ENCODE measurements around the gene PEAK3. TPM values are rescaled to one million over a fixed set of nuclear protein-coding genes. Genes with fewer than 3 reads are reported as not detected.

Gene PEAK3
- total and polyA plus RNA-seq, 9 of the 15 experiments (the other 6 are each of a cell fraction or from before 2014, with no cell fraction given) = 0.07 to 0.40 TPM; not detected in 7

DNA sequence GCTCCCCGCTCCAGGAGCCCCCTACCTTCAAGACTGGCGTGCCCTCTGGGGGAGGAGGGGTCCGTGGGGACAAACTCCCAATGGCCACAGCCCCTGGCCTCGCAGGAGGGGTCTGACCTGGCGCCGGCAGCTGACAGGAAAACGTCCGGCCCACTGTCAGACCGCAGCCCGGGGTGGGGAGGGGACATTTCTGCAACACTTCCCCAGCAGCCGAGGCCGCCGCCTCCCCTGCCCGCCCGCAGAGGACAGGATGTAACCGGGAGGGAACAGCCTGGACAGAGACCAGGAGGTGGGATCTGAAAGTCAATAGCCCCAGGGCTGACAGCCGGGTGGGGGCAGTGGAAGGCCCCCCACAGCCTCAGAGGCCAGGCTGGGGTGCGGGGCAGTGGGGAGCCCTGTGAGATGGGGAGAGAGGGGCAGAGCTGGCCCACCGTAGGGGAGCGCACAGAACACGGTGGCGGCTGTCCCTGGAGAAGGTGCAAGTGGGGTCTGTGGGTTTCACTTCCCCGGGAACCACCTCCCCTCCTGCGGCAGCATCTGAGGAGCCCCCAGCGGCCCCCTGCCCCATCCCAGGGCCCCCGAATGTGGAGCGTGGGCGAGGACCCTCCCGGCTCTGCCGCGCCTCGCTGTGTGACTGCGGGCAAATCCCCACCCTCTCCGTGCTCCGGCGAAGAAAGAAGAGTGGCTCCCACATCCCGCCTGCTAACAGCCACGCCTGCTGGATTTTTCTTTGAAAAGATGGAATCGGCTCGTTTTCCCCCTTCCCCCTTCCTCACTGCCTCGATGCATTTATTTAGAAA lies at the start of gene PEAK3 (continued):
- TF ChIP-seq GATA2 (CRISPR knock-in tag; IDR thresholded peaks at IDR 0.05) (no peak), NRF1 (conservative IDR thresholded peaks at IDR 0.05 in 1 of 2, IDR thresholded peaks at IDR 0.05 in 1 of 2) (peak in 1 of 2 experiments; percentile 25; a peak in 1 of 4 replicates), ETV6 (IDR thresholded peaks at IDR 0.05; ENCODE audit: borderline replicate concordance in 1 of 2, low read depth in 2 of 2, low read length in 1 of 2) (peak in 1 of 2 experiments; percentile 20; a peak in 1 of 4 replicates), ETV6 (CRISPR knock-in tag; IDR thresholded peaks at IDR 0.05; ENCODE audit: borderline replicate concordance) (no peak), TAF9B (IDR thresholded peaks at IDR 0.05; ENCODE audit: partially characterized antibody) (no peak), ILF3 (IDR thresholded peaks at IDR 0.05; ENCODE audit: borderline replicate concordance) (no peak), HNRNPLL (IDR thresholded peaks at IDR 0.05; ENCODE audit: low read depth, low read length, poor library complexity, severe bottlenecking) (no peak), ZKSCAN8 (CRISPR knock-in tag; IDR thresholded peaks at IDR 0.05) (no peak), HNRNPL (IDR thresholded peaks at IDR 0.05; ENCODE audit: low read depth, low read length) (no peak), ARID1B (IDR thresholded peaks at IDR 0.05) (no peak), ZNF232 (CRISPR knock-in tag; IDR thresholded peaks at IDR 0.05) (no peak), TBP (optimal IDR thresholded peaks at IDR 0.05; ENCODE audit: low read depth, low read length) (no peak)
- TF ChIP-seq, protein P1, sequence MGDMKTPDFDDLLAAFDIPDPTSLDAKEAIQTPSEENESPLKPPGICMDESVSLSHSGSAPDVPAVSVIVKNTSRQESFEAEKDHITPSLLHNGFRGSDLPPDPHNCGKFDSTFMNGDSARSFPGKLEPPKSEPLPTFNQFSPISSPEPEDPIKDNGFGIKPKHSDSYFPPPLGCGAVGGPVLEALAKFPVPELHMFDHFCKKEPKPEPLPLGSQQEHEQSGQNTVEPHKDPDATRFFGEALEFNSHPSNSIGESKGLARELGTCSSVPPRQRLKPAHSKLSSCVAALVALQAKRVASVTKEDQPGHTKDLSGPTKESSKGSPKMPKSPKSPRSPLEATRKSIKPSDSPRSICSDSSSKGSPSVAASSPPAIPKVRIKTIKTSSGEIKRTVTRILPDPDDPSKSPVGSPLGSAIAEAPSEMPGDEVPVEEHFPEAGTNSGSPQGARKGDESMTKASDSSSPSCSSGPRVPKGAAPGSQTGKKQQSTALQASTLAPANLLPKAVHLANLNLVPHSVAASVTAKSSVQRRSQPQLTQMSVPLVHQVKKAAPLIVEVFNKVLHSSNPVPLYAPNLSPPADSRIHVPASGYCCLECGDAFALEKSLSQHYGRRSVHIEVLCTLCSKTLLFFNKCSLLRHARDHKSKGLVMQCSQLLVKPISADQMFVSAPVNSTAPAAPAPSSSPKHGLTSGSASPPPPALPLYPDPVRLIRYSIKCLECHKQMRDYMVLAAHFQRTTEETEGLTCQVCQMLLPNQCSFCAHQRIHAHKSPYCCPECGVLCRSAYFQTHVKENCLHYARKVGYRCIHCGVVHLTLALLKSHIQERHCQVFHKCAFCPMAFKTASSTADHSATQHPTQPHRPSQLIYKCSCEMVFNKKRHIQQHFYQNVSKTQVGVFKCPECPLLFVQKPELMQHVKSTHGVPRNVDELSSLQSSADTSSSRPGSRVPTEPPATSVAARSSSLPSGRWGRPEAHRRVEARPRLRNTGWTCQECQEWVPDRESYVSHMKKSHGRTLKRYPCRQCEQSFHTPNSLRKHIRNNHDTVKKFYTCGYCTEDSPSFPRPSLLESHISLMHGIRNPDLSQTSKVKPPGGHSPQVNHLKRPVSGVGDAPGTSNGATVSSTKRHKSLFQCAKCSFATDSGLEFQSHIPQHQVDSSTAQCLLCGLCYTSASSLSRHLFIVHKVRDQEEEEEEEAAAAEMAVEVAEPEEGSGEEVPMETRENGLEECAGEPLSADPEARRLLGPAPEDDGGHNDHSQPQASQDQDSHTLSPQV (IDR thresholded peaks at IDR 0.05) = no peak
- TF ChIP-seq, protein P2, sequence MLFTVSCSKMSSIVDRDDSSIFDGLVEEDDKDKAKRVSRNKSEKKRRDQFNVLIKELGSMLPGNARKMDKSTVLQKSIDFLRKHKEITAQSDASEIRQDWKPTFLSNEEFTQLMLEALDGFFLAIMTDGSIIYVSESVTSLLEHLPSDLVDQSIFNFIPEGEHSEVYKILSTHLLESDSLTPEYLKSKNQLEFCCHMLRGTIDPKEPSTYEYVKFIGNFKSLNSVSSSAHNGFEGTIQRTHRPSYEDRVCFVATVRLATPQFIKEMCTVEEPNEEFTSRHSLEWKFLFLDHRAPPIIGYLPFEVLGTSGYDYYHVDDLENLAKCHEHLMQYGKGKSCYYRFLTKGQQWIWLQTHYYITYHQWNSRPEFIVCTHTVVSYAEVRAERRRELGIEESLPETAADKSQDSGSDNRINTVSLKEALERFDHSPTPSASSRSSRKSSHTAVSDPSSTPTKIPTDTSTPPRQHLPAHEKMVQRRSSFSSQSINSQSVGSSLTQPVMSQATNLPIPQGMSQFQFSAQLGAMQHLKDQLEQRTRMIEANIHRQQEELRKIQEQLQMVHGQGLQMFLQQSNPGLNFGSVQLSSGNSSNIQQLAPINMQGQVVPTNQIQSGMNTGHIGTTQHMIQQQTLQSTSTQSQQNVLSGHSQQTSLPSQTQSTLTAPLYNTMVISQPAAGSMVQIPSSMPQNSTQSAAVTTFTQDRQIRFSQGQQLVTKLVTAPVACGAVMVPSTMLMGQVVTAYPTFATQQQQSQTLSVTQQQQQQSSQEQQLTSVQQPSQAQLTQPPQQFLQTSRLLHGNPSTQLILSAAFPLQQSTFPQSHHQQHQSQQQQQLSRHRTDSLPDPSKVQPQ (CRISPR knock-in tag; IDR thresholded peaks at IDR 0.05; ENCODE audit: borderline replicate concordance) = no peak
